ENCODE measurements around the gene GRIK5. TPM values are rescaled to one million over a fixed set of nuclear protein-coding genes. Genes with fewer than 3 reads are reported as not detected.
A peak's percentile ranks its signal among the peaks of the same experiment; 100 is the strongest.

Gene GRIK5
- total RNA-seq, 1 donor from 2014 or later: 0.29 TPM

DNA sequence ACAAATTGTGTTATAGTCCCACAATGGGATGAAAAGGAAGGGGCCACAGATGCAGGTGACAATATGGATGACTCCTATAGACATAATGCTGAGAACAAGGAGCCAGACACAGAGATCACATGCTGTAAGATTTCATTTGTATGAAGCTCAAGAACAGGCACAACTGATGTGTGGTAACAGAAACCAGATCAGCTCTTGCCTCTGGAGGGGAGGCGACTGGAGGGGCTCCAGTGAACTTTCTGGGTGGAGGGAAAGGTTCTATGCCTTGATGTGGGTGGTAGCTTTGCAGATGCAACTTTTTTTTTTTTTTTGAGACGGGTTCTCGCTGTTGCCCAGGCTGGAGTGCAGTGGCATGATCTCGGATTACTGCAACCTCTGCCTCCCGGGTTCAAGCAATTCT, 104.9 kb downstream of the GRIK5 start:
- no peak overlapping the region for H3K4me3 ChIP-seq
- no peaks in the 10 kb centered on the region for H3K36me3 ChIP-seq
- H3K27ac ChIP-seq: no peak overlapping the region
- H3K27me3 ChIP-seq: no peaks in the 10 kb centered on the region
- H3K4me1 ChIP-seq: no peaks in the 10 kb centered on the region
- ATAC-seq (no peak), DNase-seq (no peak)
- TF ChIP-seq, protein P1, sequence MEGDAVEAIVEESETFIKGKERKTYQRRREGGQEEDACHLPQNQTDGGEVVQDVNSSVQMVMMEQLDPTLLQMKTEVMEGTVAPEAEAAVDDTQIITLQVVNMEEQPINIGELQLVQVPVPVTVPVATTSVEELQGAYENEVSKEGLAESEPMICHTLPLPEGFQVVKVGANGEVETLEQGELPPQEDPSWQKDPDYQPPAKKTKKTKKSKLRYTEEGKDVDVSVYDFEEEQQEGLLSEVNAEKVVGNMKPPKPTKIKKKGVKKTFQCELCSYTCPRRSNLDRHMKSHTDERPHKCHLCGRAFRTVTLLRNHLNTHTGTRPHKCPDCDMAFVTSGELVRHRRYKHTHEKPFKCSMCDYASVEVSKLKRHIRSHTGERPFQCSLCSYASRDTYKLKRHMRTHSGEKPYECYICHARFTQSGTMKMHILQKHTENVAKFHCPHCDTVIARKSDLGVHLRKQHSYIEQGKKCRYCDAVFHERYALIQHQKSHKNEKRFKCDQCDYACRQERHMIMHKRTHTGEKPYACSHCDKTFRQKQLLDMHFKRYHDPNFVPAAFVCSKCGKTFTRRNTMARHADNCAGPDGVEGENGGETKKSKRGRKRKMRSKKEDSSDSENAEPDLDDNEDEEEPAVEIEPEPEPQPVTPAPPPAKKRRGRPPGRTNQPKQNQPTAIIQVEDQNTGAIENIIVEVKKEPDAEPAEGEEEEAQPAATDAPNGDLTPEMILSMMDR (IDR thresholded peaks at IDR 0.05): no peak
- intact Hi-C loops (cut with DNase I): no loop called here
- no peaks in the 10 kb centered on the region for H3K9me3 ChIP-seq

GRCh38 chr19:41960973-41961372, 109.0 kb downstream of the GRIK5 start:
- no peak overlapping the region for H3K4me3 ChIP-seq
- ATAC-seq: no peak
- intact Hi-C loops (cut with DNase I): no loop called here
- no peak overlapping the region for H3K27ac ChIP-seq
- TF ChIP-seq, protein P1 (IDR thresholded peaks at IDR 0.05): no peak
- no peaks in the 10 kb centered on the region for H3K27me3 ChIP-seq
- peaks cover 10% of the 10 kb centered on the region for H3K36me3 ChIP-seq
- peaks cover 13% of the 10 kb centered on the region for H3K4me1 ChIP-seq
- DNase-seq: no peak
- no peaks in the 10 kb centered on the region for H3K9me3 ChIP-seq

GRCh38 chr19:41959056-41960053, 110.7 kb downstream of the GRIK5 start, which contains the start of gene RABAC1:
Gene RABAC1 (minus strand): TSS chr19:41959321. CDS start chr19:41959292, 29 bp downstream.
- Histone ChIP-seq H3K4me1 (peaks cover 13% of the 10 kb centered on the region), H3K4me3 (peak within 1 kb of the TSS; percentile 98), H3K27ac (peak within 1 kb of the TSS; percentile 93), H3K27me3 (no peaks in the 10 kb centered on the region), H3K9me3 (no peaks in the 10 kb centered on the region), H3K36me3 (peaks cover 10% of the 10 kb centered on the region)
- DNase-seq (peak; percentile 93), ATAC-seq (peak; percentile 89)
- intact Hi-C loops (cut with DNase I): no loop called here
- TF ChIP-seq, protein P1 (IDR thresholded peaks at IDR 0.05): no peak

DNA sequence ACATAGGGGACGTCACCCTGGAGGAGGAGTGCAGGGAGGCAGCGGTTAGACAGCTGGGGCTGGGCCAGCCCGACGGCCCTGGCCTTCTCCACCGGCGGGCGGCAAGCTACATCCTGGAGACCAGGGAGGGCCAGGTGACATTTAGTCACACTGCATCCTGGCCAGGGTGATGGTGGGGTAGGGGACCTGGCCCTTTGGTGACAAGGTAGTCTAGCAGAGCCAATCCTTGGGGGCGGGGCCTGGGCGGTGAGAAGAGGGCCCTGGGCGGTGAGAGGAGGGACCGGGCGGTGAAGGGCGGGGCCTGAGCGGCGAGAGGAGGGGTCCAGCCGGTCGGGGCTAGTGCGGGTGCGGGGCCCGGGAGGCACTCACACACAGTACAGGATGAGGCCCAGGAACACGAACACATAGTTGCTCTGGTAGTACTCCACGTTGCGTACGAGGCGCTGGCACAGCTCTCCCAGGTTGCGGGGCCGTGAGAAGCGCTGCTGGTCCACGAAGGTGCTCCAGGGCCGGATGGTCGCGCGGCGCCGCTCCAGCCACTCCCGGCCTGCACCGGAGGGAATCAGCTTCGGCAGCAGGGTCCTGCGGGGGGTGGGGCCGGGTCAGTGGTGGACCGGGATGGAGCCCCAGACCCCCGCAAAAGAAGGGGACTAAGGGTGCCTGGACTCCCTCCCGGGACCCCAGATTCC, 111.5 kb downstream of the GRIK5 start:
- Histone ChIP-seq H3K27me3 (no peaks in the 10 kb centered on the region), H3K9me3 (no peaks in the 10 kb centered on the region), H3K4me3 (peak overlapping the region; percentile 98), H3K27ac (peak overlapping the region; percentile 93), H3K36me3 (peaks cover 10% of the 10 kb centered on the region), H3K4me1 (peaks cover 13% of the 10 kb centered on the region)
- DNase-seq (peak; percentile 96), ATAC-seq (peak; percentile 86)
- TF ChIP-seq, protein P1 (IDR thresholded peaks at IDR 0.05): no peak
- intact Hi-C loops (cut with DNase I): no loop called here

- ATAC-seq (peak; percentile 86), DNase-seq (peak; percentile 85)
- Histone ChIP-seq H3K27me3 (no peaks in the 10 kb centered on the region), H3K9me3 (no peaks in the 10 kb centered on the region), H3K27ac (peak overlapping the region; percentile 93), H3K4me1 (peaks cover 13% of the 10 kb centered on the region), H3K36me3 (peaks cover 10% of the 10 kb centered on the region), H3K4me3 (peak overlapping the region; percentile 98)
- TF ChIP-seq, protein P1 (IDR thresholded peaks at IDR 0.05): peak; percentile 72
- intact Hi-C loops (cut with DNase I): no loop called here
These were observed 112.1 kb downstream of the GRIK5 start for GRCh38 chr19:41957838-41958366.
